Kidney (tissue), 14 donors: ENCODE data around the gene AACS. TPM values are rescaled to one million over a fixed set of nuclear protein-coding genes. Genes with fewer than 3 reads are reported as not detected.

Experiments
- DNase-seq, 5 donors: peaks; one replicate each; pipeline ENCODE4 v3.0.0-alpha.2; 2013 to 2020
- FAIRE-seq: peaks from 2 replicates; lab custom pipeline; 2012; peaks lifted over from hg19 to GRCh38; lab: Jason Lieb, UNC
- H3K27ac ChIP-seq, 2 donors: one replicate each; pipeline ENCODE4 v1.7.0; 2013; ENCODE audit warnings: low read depth in 2 of 2, low read length in 2 of 2, inconsistent platforms in 1 of 2
- H3K27me3 ChIP-seq: one replicate; pipeline ENCODE4 v1.7.1; 2013; ENCODE audit warnings: low read length, inconsistent platforms; ENCODE audit not compliant: control insufficient read depth, insufficient read depth
- H3K36me3 ChIP-seq, 3 donors: one replicate each; pipeline versions ENCODE4 v1.7.0 to v1.7.1; 2013; ENCODE audit warnings: low read length in 3 of 3, control low read depth in 1 of 3, inconsistent platforms in 1 of 3; ENCODE audit not compliant: insufficient read depth in 3 of 3, control insufficient read depth in 2 of 3
- H3K4me1 ChIP-seq, 3 donors: one replicate each; pipeline versions ENCODE4 v1.7.0 to v1.7.1; 2013; ENCODE audit warnings: low read length in 3 of 3, inconsistent platforms in 1 of 3, low read depth in 1 of 3; ENCODE audit not compliant: control insufficient read depth in 2 of 3, insufficient read depth in 2 of 3
- H3K4me3 ChIP-seq, 3 donors: one replicate each; pipeline versions ENCODE4 v1.7.0 to v1.8.1; 2013; ENCODE audit warnings: low read length in 3 of 3, control low read depth in 1 of 3, inconsistent platforms in 1 of 3
- H3K9ac ChIP-seq, 3 donors: one replicate each; pipeline versions ENCODE4 v1.7.0 to v1.7.1; 2013; ENCODE audit warnings: low read length in 3 of 3, control low read depth in 1 of 3, inconsistent platforms in 1 of 3
- H3K9me3 ChIP-seq, 3 donors: one replicate each; pipeline versions ENCODE4 v1.7.0 to v1.7.1; 2013; ENCODE audit warnings: low read length in 3 of 3, control low read depth in 1 of 3, inconsistent platforms in 1 of 3; ENCODE audit not compliant: control insufficient read depth in 2 of 3, insufficient read depth in 1 of 3
- CTCF ChIP-seq: IDR thresholded peaks from 3 replicates; pipeline ENCODE4 v1.5.1; 2012; ENCODE audit warnings: mild to moderate bottlenecking, moderate library complexity, borderline replicate concordance; ENCODE audit not compliant: insufficient read depth; ENCODE audit errors: extremely low read depth
- intact Hi-C: fragments of 100-400 bp; cut with DNase I; formaldehyde crosslinking; loops from one replicate; pipeline ENCODE4 v1.11.1; 2022
- polyA plus RNA-seq: library from polyadenylated mRNA; stranded (reverse); fragments of 350-450 nt; fragmentation: Illumina TruSeq; extraction: RNeasy Lipid Tissue Mini Kit (QIAGEN cat#74804); gene quantifications from one replicate; pipeline ENCODE4 v1.2.3, GENCODE V29; 2014; ENCODE audit warnings: low read depth, low replicate concordance; ENCODE audit not compliant: insufficient read depth
- total RNA-seq: library from RNA; stranded (reverse); fragmentation: NEBNext Ultra II Directional; extraction: Animal tissue kit (Norgen Biotek cat#: 25700); gene quantifications from one replicate; pipeline ENCODE4 v1.2.1, GENCODE V29; 2021
- donor health status: control.
- donor health status: control.
- donor health status: control.
- donor health status: control.
- donor health status: control.
- donor health status: DM: yes; HTN: yes; CAD: no.
- donor health status: Normal renal cell carcinoma (clear cell type).

The AACS gene
- total and polyA plus RNA-seq, 2 donors from 2014 or later: 20.9 TPM

GRCh38 chr12:125092872-125093680 lies 27.8 kb downstream of the AACS start:
- TF ChIP-seq CTCF: peak; percentile 3
- peaks cover 0 to 6% (median 0%) of the 10 kb centered on the region in 3 donors for H3K4me1 ChIP-seq
- no peaks in the 10 kb centered on the region for H3K27me3 ChIP-seq
- no peak for FAIRE-seq
- peaks cover 0 to 4% (median 4%) of the 10 kb centered on the region in 3 donors for H3K36me3 ChIP-seq
- no peak overlapping the region for H3K9ac ChIP-seq
- no peak overlapping the region for H3K4me3 ChIP-seq
- intact Hi-C loops: no loop called here
- no peak overlapping the region for H3K27ac ChIP-seq
- peak; percentile 14 to 78 (median 42) for DNase-seq
- H3K9me3 ChIP-seq: no peaks in the 10 kb centered on the region

GRCh38 chr12:125093681-125094330 lies 28.6 kb downstream of the AACS start:
- no peak for TF ChIP-seq CTCF
- H3K4me1 ChIP-seq: peaks cover 0 to 6% (median 0%) of the 10 kb centered on the region in 3 donors
- H3K9ac ChIP-seq: no peak overlapping the region
- peaks cover 0 to 4% (median 4%) of the 10 kb centered on the region in 3 donors for H3K36me3 ChIP-seq
- intact Hi-C loops: no loop called here
- no peak for DNase-seq
- H3K27me3 ChIP-seq: no peaks in the 10 kb centered on the region
- no peak overlapping the region for H3K4me3 ChIP-seq
- H3K27ac ChIP-seq: no peak overlapping the region
- H3K9me3 ChIP-seq: no peaks in the 10 kb centered on the region
- no peak for FAIRE-seq

- H3K9me3 ChIP-seq: no peaks in the 10 kb centered on the region
- H3K4me3 ChIP-seq: no peak overlapping the region
- no peaks in the 10 kb centered on the region for H3K36me3 ChIP-seq
- no peak overlapping the region for H3K9ac ChIP-seq
- intact Hi-C loops: no loop called here
- H3K27me3 ChIP-seq: no peaks in the 10 kb centered on the region
- TF ChIP-seq CTCF: no peak
- no peak for FAIRE-seq
- H3K4me1 ChIP-seq: peaks cover 0 to 6% (median 5%) of the 10 kb centered on the region in 3 donors
- no peak overlapping the region for H3K27ac ChIP-seq
- DNase-seq: no peak
Measured at GRCh38 chr12:125096894-125097293, 31.7 kb downstream of the AACS start.
